HEK293 (cell line): ENCODE measurements around the gene EML4.

Source experiments
- CTCF ChIP-seq: fragments of 450-650 bp; formaldehyde crosslinking; IDR thresholded peaks from 2 replicates; pipeline ENCODE4 v1.5.1; 2016; ENCODE audit warnings: missing biosample characterization, missing genetic modification characterization
- ZNF514 ChIP-seq: fragments of 450-650 bp; formaldehyde crosslinking; IDR thresholded peaks from 2 replicates; pipeline ENCODE4 v1.5.1; 2016; ENCODE audit warnings: missing biosample characterization, missing genetic modification characterization
- ZSCAN23 ChIP-seq: fragments of 450-650 bp; formaldehyde crosslinking; IDR thresholded peaks from 2 replicates; pipeline ENCODE4 v1.5.1; 2016; ENCODE audit warnings: missing biosample characterization, missing genetic modification characterization

GRCh38 chr2:42266236-42266635 is 97.1 kb downstream of the EML4 start:
- TF ChIP-seq CTCF = no peak
- TF ChIP-seq ZSCAN23 (tag by site-specific recombination) = no peak
- TF ChIP-seq ZNF514 (tag by site-specific recombination) = no peak
